NCI-H2107 treated with DMSO at 0.1 percent for 48 hours (cell line): ENCODE measurements around the gene AIPL1.
A peak's percentile ranks its signal among the peaks of the same experiment; 100 is the strongest.

Experiments
- DNase-seq: peaks from one replicate; lab custom pipeline; 2025; ENCODE audit not compliant: unreplicated experiment; lab: John Stamatoyannopoulos, UW

Gene AIPL1

DNA sequence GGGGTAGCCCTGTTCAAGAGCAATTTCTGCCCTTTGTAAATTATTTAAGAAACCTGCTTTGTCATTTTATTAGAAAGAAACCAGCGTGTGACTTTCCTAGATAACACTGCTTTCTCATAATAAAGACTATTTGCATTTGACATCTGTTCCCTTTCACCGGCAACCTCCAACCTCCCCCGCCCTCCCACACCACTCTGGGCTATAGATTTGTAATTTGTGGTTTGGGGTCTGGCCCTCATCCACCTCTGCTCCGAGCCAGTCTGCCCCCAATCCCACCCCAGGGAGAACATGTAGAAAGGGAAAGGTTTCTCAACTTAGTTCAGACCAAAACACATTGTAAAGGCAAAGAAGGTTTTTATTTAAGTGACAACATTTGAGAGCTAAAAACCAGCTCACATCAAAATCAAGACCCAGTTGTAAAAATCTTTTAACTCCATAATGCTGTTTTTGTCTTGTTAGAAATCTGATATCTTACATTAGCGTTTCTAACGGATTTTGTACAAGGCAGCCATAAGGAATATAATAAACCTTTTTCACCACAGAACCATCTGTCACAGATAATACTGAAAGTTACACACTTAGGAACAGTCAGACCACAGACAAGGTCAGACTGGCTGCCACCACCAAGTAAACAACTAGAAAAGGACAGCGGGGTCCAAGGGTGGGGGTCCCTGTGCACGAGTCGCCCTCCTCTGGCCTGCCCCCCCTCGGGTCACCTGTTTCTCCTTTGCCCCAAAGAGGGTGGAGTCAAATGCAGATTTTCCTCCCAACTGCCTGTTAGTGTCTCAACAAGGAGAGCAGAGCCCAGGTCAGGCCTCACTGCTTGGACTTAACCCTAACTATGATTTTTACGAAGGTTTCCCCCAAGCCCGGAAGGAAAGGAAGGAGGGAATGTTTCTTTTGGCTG is 16.3 kb upstream of the AIPL1 start:
- no peak for DNase-seq

DNA sequence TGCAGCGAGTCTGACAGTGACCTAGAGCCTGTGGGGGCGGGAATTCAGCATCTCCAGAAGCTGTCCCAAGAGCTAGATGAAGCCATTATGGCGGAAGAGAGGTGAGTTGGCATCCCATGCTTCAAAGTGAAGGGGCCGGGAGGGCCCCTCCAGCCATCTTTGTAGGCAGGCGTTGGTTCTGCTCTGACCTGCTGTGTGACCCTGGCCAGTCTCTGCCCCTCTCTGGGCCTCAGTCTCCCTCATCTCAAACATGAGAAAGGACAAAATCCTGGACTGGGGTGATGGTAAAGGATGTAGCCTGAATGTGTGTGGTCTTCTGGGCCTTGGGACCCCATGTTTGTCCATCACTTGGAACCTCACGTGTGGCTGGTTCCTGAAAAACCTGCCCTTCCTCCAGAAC is 14.4 kb upstream of the AIPL1 start:
- DNase-seq = no peak

DNA sequence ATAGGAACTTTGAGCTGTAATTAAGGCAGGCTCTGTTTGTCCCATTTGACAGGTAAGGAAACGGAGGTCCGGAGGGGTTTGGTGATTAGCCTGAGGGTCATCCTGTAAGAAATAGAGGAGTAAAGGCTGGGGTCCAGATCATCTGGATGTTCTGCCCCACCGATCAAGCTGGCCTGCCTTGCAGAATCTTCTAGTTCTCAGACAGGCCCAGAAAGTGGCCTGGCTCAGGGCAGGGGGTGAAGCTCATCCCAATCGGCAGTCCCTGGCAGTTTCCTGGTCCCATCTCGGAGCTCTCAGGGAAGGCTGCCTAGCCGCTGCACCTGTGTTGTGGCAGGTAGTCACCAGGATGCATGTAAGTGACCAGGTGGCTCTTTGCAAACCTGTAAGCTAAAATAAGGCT is 13.6 kb upstream of the AIPL1 start:
- no peak for DNase-seq

DNA sequence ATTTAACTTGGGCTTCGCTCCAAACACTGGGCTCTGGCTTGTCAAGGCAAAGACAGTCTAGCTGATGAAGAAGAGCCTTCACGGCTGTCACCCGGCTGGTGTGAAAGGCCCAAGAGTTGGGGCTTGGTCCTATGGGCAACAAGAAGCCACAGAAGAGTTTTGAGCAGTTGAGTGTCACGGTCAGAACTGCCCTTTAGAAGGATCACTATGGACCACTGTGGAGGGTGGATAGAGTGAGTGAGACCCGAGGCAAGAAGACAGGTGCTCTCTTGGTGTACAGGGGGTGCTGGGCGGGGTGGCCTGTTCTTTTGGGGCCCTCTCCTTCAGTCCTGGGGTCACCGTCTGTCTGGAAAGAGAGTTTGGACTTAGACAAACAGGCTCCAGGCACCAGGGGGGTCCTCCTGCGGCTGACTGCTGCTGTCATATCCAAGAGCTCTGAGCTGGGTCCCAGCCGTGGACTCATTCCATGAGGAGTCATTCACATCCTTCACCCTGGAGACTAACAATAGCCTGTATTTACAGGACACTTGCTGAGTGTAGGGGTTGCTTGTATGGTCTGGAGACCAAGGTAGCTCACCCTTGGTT is 11.7 kb upstream of the AIPL1 start:
- no peak for DNase-seq

DNA sequence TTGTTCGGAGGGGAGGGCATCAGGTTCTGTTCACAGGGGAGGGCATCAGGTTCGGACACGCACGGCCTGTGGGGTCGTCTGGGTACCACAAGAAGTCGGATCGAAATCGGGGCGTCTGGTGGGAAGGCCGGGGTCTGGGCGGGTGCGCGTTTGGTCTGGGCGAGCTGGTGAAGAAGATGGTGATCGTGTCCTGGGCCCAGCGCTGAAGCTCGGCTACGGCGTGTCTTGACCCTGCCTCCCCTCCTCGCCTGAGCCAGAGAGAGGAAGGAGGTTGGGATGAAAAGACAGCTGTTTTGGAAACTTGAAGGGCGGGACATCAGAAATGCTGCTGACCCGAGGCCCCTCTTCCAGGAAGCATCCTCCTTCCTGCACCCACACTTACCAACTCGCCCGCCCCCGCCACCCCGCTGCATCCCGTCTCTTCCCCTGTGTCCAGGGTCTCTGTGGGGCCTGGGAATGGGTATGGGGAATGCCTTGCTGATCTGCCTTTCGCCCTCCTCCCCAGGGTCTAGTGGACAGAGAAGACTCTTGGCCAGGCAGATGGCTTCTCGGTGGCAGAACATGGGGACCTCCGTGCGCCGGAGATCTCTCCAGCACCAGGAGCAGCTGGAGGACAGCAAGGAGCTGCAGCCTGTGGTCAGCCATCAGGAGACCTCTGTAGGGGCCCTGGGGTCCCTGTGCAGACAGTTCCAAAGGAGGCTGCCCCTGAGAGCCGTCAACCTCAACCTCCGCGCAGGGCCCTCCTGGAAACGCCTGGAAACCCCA is 9.8 kb upstream of the AIPL1 start:
- DNase-seq = no peak

DNA sequence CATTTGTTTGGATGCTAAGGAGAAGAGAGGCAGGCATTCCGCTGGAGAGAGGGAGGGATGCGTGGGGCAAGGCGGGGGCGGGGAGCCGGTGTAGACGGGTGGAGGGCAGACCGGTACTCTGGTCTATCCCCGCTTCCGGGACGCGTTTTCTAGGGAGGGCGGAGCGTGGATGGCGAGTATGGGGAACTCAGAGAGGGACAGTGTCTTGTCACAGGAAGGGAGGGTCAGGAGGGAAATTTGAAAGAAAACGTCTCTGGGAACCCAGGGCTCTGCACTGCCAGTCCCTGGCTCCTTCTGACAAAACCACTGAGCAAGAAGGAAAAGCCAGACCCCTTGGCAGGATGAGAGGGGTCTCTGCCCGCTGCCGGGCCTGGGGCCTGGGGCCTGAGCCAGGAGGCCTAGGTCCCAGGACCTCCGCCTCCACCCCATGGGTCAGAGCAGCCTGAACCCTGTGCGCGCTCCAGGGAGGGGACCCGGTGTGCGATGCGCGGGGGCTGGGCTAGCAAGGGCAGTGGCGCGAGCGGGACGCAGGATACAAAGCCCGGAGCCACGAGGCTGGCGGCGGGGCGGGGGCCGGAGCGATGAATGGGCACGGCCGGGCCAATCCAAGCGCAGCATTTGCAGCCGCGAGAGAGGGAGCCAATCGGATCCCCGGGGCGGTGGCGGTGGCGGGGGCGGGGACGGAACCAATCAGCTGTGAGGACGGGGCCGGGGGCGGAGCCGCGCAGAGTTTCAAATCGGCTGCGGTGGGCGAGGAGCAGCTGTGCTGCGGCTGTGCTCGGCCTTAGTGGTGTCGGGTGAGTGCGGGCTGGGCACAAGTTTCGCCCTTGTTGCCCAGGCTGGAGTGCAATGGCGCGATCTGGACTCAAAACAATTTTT is 9.0 kb upstream of the AIPL1 start, which contains the start of gene PIMREG:
Gene PIMREG, plus strand, starts transcription at position 764 of the 879 bp plus-strand sequence. CDS start 656 bp downstream, outside the sequence.
- DNase-seq = peak; percentile 77

- DNase-seq = no peak
Observed at GRCh38 chr17:6442775-6443174, 7.9 kb upstream of the AIPL1 start.

DNA sequence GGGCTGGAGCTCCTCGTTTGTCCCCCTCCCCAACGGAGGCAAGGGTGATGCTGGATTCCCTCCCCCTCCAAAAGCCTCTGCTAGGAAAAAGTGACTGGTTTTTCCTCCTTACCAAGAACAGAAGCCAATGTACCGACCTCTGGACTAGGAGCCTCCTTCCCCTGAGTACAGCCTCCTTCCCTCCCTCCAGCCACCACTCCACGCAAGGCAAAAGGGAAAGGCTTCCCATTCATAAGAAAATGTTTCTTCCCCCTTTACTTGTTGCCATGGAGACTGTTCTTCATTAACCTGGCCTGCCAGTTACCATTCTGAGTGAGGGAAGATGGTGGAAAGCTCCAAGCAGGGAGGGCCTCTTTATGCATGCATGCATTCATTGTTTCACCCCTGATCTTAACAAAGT is 5.0 kb upstream of the AIPL1 start:
- no peak for DNase-seq

DNA sequence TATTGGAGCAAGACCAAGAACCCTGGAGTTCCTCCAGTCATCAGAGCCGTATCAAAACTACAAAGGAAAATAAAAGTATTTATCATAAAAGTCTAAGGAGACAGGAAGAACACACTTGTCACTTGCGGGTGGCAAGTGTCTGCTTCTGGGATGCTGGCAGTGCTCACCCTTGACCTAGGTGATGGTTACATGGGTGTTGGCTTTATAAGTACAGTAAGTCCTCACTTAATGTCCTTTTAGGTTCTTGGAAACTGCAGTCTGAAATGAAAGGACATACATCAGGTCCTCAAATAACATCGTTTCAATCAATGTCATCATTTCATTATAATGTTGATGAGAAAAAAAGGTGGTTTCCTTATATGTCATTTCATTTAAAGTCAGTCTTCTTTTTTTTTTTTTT is 3.0 kb upstream of the AIPL1 start:
- no peak for DNase-seq

GRCh38 chr17:6437466-6437865 is 2.5 kb upstream of the AIPL1 start:
- peak; percentile 63 for DNase-seq

DNA sequence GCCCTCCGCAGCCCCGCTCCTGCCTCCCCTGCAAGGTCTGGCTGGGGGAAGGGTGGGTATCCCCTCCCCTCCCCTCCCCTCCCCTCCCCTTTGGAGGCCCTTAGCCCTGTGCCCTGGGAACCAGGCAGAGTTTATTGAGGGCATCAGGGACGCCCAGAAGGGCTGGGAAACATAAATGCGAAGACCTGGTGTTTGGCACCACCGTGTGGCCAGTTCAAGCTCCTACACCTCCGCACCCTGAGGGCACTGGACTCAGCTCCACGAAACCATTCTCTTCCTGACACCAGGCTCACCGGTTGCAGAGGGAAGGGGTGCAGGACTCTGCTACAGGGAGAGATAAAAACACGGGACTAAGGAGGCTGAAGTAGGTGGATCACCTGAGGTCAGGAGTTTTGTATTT is 1.0 kb upstream of the AIPL1 start:
- DNase-seq = peak; percentile 43

DNA sequence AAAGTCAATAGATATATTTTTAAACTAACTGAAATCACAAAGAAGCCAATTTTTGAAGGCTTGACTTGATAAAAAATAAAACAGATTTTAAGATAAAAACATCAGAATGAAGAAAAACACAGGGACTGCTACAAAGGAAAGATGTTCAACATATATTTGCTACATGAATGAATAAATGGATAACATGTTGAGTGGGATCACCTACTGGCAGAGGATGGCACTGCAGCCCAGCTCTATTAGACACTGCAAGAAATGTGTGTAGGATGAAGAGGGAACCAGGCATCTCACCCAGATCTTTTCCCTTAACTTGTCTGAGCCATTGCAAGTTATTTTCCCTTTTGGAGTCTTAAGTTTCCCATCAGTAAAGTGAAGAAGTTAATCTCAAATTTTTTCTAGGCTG is 4.2 kb downstream of the AIPL1 start:
- DNase-seq = no peak

DNA sequence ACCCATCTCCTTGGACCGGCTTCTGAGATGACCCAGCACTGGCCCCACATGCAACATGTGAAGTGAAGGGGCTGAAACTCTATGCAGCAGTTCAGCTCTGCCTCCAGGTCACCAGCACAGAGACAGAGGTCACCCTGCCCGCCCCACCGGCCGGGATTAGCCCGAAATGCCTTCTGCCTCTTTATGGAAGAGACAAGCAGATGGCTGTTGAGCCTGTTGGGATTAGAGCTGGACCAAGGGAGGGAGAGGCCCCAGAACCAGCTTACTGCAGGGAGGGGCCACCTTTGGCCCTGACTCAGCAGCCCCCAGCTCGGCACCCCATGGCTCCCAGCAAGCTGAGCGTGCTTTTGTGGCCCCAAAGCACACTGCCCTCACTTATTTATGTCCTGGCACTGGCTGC is 5.7 kb downstream of the AIPL1 start:
- no peak for DNase-seq

- no peak for DNase-seq
Observed at GRCh38 chr17:6428207-6428965, 6.5 kb downstream of the AIPL1 start.

GRCh38 chr17:6427279-6427781 is 7.6 kb downstream of the AIPL1 start:
- DNase-seq = no peak

DNA sequence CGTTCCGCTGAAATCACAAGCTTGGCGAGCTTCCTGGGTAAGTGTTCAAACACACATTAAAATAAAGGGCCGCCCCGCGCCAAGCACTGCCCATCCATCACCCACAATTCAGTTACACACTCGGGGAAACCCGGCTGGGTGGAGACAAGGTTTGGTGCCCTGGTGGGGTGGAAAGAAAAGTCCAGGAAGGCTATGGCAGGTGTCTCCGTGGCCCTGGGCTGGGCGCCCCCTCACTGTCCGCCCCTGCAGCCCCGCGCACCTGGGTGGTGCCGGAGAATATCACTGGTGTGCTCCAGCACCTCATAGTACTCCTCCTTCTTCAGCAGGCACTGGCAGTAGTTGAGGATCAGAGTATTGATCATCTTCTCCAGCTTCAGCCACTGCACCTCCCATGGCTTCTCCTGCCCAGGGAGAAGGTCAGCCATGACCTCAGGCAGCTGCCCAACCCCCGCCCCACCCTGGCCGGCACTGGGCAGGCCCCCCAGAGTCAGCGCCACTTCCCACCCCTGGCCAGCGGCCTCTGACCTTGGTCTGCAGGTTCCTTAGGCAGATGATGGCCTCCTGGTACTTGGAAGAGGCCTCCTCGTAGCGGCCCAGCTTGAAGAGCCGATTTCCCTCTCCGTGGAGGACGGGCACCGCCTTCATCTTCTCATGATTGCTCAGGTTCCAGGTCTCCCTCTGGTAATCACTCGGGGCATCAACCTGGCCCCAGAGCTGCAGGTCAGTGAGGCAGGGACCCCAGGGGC is 8.4 kb downstream of the AIPL1 start:
- no peak for DNase-seq

DNA sequence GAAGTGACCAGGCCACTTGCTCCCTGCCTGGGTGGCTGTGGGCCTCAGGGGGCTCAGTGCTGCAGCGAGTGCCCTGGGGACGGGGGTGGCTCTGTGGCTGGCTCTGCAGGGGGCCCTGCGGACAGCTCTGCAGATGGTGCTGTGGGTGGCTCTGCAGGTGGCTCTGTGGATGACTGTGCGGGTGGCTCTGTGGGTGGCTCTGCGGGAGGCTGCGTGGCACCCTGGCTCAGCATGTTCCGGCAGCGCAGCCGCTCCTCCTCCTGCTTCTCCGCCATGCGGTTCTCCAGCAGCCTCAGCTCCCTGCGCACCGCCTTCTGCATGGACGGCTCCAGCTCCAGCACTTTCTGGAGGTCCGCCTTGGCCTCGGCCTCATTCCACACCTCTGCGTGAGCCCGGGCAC is 9.5 kb downstream of the AIPL1 start:
- DNase-seq = no peak

DNA sequence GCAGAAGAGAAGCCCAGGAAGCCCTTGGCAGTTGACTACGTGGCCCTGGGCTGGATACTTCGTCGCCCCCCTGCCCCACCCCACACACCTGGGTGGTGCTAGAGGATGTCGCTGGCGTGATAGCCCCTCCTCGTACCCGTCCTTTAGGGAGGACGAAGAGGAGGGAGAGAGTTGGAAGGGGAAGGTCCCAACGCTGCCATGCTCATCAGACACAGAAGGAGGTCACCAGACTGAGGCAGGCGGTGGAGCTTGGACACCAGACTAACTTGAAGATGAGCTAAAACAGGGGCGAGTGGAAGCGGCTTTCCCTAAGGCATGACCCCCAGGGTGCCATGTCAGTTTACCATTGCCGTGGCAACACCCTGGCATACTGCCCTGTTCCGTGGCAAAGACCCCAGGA is 11.0 kb downstream of the AIPL1 start:
- DNase-seq = no peak

DNA sequence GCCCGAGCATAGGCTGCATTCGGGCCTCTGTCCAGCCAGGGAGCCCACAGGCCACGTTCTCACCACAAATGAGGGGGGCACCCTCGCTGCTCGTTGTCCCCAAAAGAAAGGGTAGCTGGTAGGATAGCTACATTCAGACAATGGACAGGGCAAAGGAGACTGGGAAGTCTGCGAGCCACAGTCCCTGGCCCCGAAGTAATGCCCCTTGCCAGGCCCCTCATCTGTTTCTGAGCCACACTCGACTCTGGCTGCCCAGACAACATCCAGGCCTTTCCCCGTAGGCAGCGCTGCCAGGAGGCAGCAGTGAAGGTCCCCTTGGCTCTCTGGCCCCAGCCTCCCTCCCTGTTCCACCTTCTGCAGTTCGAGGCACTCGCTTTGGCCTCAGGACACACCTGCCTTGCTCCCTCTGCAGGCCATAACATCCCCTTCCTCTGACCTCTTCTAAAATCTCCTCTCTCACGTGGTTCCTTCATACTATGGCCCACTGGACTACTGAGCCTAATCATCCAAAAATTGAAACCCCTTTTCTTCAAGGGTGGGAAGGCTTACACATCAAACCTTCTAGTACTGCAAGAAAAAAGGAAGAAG is 12.2 kb downstream of the AIPL1 start:
- no peak for DNase-seq
